Measurements from ENCODE around the gene ACTRT2.

Gene ACTRT2

GRCh38 chr1:3021233-3021671 lies at the start of gene ACTRT2:
TSS of gene ACTRT2 (plus strand) at chr1:3021467. CDS start at chr1:3021687, 220 bp downstream.
- DNase-seq (ENCODE audit: low spot score) = no peak
- in situ Hi-C loops (cut with MboI; ENCODE audit: low sequenced_read_pairs, unreplicated experiment) = no loop called here
- TF ChIP-seq CTCF (IDR thresholded peaks at IDR 0.05; ENCODE audit: borderline replicate concordance, control extremely low read depth, extremely low read depth, insufficient read depth, missing control alignments) = no peak

GRCh38 chr1:2971609-2972008 lies 49.7 kb upstream of the ACTRT2 start:
- no peak for DNase-seq (ENCODE audit: low spot score)
- in situ Hi-C loops (cut with MboI; ENCODE audit: low sequenced_read_pairs, unreplicated experiment) = no loop called here
- no peak for TF ChIP-seq CTCF (IDR thresholded peaks at IDR 0.05; ENCODE audit: borderline replicate concordance, control extremely low read depth, extremely low read depth, insufficient read depth, missing control alignments)

GRCh38 chr1:2972011-2972878 lies 49.0 kb upstream of the ACTRT2 start:
- TF ChIP-seq CTCF (IDR thresholded peaks at IDR 0.05; ENCODE audit: borderline replicate concordance, control extremely low read depth, extremely low read depth, insufficient read depth, missing control alignments) = no peak
- in situ Hi-C loops (cut with MboI; ENCODE audit: low sequenced_read_pairs, unreplicated experiment) = no loop called here
- no peak for DNase-seq (ENCODE audit: low spot score)

- no peak for DNase-seq (ENCODE audit: low spot score)
- no peak for TF ChIP-seq CTCF (IDR thresholded peaks at IDR 0.05; ENCODE audit: borderline replicate concordance, control extremely low read depth, extremely low read depth, insufficient read depth, missing control alignments)
- in situ Hi-C loops (cut with MboI; ENCODE audit: low sequenced_read_pairs, unreplicated experiment) = no loop called here
These were observed 48.2 kb upstream of the ACTRT2 start for GRCh38 chr1:2972879-2973575.

GRCh38 chr1:2973601-2974593 lies 47.4 kb upstream of the ACTRT2 start:
- in situ Hi-C loops (cut with MboI; ENCODE audit: low sequenced_read_pairs, unreplicated experiment) = no loop called here
- no peak for DNase-seq (ENCODE audit: low spot score)
- no peak for TF ChIP-seq CTCF (IDR thresholded peaks at IDR 0.05; ENCODE audit: borderline replicate concordance, control extremely low read depth, extremely low read depth, insufficient read depth, missing control alignments)
